GM13976 (cell line): ENCODE results near the gene TEKT1.

ENCODE experiments used
- DNase-seq: peaks from one replicate; pipeline ENCODE4 v3.0.0; 2012; ENCODE audit warnings: low spot score
- in situ Hi-C: fragments of 300-500 bp; cut with MboI; formaldehyde crosslinking; loops from one replicate; pipeline ENCODE4 v1.12.0; 2022; ENCODE audit warnings: low sequenced_read_pairs, mixed read lengths, inconsistent platforms; ENCODE audit not compliant: unreplicated experiment
- TF ChIP-seq, protein P1 (sequence below): IDR thresholded peaks from 2 replicates; pipeline ENCODE4 v1.5.1; 2012; ENCODE audit warnings: borderline replicate concordance, mild to moderate bottlenecking; ENCODE audit not compliant: insufficient read depth; ENCODE audit errors: extremely low read depth, missing control alignments, control extremely low read depth

The TEKT1 gene

DNA sequence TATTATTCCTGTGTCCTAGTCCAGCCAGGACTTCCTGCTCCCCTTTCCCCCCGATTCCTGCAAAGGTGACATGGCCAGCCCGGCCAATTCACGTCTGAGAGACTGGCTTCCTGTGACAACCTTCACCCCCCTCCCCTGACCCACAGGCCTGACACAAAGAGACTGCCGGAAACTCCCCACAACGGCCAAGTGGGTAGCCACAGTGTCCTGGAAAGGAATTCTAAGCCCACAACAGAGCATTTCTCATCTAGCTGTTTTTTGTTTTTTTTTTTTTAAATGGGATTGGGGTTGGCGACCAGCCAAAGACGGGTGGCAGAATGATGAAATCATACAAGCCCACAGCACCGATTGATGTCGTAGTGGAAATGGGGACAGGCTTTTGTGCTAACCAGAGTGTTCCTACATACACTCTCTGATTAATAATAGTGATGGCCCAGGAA is 78.5 kb downstream of the TEKT1 start:
- peak; percentile 33 for DNase-seq

DNA sequence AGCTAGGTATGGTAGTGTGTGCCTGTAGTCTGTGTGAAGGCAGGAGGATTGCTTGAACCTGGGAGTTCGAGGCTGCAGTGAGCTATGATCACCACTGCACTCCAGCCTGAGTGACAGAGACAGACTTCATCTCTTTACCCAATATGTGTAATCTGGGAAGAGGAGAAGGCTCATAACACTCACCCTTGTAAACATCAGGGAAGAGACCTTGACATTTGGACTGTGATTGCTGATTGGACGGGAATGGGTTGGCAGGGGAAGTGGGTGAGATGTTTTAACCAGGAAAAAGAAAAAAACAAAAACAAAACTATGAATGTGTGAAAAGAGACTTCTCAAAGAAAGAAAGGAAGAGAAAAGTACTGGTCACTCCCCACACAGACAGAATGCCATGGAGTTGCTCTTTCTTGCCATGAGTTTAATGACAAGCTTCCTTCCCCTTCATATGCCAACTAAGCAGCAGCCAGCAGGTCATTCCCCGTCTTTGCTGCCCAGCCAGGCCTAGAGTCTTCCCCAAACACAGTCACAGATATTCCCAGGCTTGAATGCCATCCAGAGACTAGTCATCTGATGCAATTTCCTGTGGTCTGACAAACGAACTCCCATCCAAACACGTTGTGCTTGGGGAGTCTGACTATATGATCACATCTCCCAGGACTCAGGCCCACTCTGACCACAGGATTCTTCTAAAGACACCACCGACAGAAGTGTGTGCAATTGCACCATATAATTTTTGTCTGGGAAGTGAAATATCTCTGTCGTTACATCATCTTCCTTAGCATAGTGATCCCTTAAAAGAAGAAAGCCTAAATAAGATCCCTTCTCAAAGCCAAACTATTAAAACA is 79.2 kb downstream of the TEKT1 start:
- no peak for DNase-seq
- TF ChIP-seq, protein P1, sequence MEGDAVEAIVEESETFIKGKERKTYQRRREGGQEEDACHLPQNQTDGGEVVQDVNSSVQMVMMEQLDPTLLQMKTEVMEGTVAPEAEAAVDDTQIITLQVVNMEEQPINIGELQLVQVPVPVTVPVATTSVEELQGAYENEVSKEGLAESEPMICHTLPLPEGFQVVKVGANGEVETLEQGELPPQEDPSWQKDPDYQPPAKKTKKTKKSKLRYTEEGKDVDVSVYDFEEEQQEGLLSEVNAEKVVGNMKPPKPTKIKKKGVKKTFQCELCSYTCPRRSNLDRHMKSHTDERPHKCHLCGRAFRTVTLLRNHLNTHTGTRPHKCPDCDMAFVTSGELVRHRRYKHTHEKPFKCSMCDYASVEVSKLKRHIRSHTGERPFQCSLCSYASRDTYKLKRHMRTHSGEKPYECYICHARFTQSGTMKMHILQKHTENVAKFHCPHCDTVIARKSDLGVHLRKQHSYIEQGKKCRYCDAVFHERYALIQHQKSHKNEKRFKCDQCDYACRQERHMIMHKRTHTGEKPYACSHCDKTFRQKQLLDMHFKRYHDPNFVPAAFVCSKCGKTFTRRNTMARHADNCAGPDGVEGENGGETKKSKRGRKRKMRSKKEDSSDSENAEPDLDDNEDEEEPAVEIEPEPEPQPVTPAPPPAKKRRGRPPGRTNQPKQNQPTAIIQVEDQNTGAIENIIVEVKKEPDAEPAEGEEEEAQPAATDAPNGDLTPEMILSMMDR, result no peak
- in situ Hi-C loops, result no loop called here

More for the DNA sequence above, 78.5 kb downstream of the TEKT1 start:
- in situ Hi-C loops, result no loop called here
- TF ChIP-seq, protein P1, result no peak

DNA sequence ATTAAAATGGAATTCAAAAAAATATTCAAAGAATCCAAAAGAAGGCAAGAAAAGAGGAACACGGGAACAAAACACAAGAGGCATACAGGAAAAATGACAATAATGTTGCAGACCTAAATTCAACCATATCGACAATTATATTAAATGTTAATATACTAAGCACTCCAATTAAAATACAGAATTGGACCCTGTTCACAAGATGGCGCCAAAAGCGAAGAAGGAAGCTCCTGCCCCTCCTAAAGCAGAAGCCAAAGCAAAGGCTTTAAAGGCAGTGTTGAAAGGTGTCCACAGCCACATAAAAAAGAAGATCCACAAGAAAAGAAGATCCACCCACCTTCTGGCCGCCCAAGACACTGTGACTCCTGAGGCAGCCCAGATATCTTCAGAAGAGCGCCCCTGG is 82.0 kb downstream of the TEKT1 start:
- TF ChIP-seq, protein P1, result no peak
- no peak for DNase-seq
- in situ Hi-C loops, result no loop called here

DNA sequence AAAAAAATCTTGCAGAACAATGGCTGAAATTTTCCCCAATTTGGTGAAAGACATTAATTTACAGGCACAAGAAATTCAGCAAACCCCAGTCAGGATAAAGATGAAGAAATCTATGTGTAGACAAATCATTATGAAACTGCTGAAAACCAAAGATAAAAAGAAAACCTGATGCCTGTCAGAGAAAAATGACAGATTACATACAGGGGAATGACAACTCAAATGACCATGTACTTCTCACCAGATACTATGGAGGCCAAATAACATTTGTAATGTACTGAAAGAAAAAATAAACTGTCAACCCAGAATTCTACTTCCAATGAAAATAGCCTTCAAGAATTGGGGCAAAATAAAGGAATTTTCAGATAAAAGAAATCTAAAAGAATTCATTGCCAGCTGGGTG is 82.9 kb downstream of the TEKT1 start:
- TF ChIP-seq, protein P1, result no peak
- in situ Hi-C loops, result no loop called here
- no peak for DNase-seq
